Osteocyte (in vitro differentiated cells): ENCODE results near the gene REXO4. TPM values are rescaled to one million over a fixed set of nuclear protein-coding genes. Genes with fewer than 3 reads are reported as not detected.

Experiments
- DNase-seq: peaks from one replicate; pipeline ENCODE4 v3.0.0; 2021; ENCODE audit warnings: mixed read lengths; ENCODE audit not compliant: unreplicated experiment; ENCODE audit errors: extremely low spot score
- H3K27ac Mint-ChIP-seq: one replicate; pipeline ENCODE4 v1.8.0; 2021; ENCODE audit warnings: mild to moderate bottlenecking, mixed read lengths; ENCODE audit not compliant: unreplicated experiment
- H3K27me3 Mint-ChIP-seq: one replicate; pipeline ENCODE4 v1.8.0; 2021; ENCODE audit warnings: mixed read lengths; ENCODE audit not compliant: unreplicated experiment
- H3K36me3 Mint-ChIP-seq: one replicate; pipeline ENCODE4 v1.8.0; 2021; ENCODE audit warnings: mixed read lengths; ENCODE audit not compliant: unreplicated experiment
- H3K4me1 Mint-ChIP-seq: one replicate; pipeline ENCODE4 v1.8.0; 2021; ENCODE audit warnings: mixed read lengths; ENCODE audit not compliant: unreplicated experiment
- H3K4me3 Mint-ChIP-seq: one replicate; pipeline ENCODE4 v1.8.0; 2021; ENCODE audit warnings: mild to moderate bottlenecking, moderate library complexity, mixed read lengths; ENCODE audit not compliant: unreplicated experiment
- H3K9me3 Mint-ChIP-seq: one replicate; pipeline ENCODE4 v1.8.0; 2021; ENCODE audit warnings: mixed read lengths; ENCODE audit not compliant: unreplicated experiment
- total RNA-seq: library from RNA; stranded (reverse); gene quantifications from 2 replicates; pipeline ENCODE4 v1.2.1, GENCODE V29; 2021
- TF ChIP-seq, protein P1 (sequence below): fragments of 200-600 bp; sonication (generic); IDR thresholded peaks from 2 replicates; pipeline ENCODE4 v1.5.0; 2021; ENCODE audit warnings: antibody characterized with exemption, mild to moderate bottlenecking, moderate library complexity

Gene REXO4
- total RNA-seq, 1 donor from 2014 or later, result 22.2 TPM

DNA sequence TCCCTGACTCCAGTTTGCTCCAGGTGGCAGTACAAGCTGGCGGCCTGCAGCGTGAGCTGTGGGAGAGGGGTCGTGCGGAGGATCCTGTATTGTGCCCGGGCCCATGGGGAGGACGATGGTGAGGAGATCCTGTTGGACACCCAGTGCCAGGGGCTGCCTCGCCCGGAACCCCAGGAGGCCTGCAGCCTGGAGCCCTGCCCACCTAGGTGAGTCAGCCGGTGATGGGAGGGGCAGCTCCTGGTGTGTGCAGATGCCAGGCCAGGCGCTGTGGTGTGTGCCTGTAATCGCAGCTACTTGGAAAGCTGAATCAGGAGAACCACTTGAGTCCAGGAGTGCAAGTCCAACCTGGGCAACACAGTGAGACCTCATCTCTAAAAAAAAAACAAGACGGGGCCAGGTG lies 31.9 kb upstream of the REXO4 start:
- Mint-ChIP-seq H3K9me3 (no peaks in the 10 kb centered on the region), H3K4me1 (no peaks in the 10 kb centered on the region), H3K27me3 (peaks cover 22% of the 10 kb centered on the region), H3K27ac (no peak overlapping the region), H3K36me3 (no peaks in the 10 kb centered on the region), H3K4me3 (no peak overlapping the region)
- TF ChIP-seq, protein P1, sequence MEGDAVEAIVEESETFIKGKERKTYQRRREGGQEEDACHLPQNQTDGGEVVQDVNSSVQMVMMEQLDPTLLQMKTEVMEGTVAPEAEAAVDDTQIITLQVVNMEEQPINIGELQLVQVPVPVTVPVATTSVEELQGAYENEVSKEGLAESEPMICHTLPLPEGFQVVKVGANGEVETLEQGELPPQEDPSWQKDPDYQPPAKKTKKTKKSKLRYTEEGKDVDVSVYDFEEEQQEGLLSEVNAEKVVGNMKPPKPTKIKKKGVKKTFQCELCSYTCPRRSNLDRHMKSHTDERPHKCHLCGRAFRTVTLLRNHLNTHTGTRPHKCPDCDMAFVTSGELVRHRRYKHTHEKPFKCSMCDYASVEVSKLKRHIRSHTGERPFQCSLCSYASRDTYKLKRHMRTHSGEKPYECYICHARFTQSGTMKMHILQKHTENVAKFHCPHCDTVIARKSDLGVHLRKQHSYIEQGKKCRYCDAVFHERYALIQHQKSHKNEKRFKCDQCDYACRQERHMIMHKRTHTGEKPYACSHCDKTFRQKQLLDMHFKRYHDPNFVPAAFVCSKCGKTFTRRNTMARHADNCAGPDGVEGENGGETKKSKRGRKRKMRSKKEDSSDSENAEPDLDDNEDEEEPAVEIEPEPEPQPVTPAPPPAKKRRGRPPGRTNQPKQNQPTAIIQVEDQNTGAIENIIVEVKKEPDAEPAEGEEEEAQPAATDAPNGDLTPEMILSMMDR, result no peak
- DNase-seq, result no peak

DNA sequence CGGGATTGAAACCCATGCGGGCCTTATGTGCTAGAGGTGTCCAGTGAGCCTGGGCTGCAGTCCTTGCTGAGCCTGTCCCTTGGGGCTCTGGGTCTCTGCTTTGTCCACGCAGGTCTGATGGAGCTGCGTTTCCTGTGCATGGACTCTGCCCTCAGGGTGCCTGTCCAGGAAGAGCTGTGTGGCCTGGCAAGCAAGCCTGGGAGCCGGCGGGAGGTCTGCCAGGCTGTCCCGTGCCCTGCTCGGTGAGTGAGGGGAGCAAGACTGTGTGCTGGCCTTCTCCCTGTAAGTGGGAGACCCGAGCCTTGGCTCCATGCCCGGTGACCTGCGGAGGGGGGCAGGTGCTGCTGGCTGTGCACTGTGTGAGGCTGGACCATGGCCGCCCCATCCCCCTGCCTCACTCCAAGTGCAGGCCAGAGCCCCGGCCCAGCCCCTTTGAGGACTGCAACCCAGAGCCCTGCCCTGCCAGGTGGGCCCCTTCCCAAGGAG lies 30.7 kb upstream of the REXO4 start:
- no peaks in the 10 kb centered on the region for H3K9me3 Mint-ChIP-seq
- H3K27me3 Mint-ChIP-seq, result peaks cover 22% of the 10 kb centered on the region
- DNase-seq, result no peak
- H3K4me1 Mint-ChIP-seq, result no peaks in the 10 kb centered on the region
- no peak overlapping the region for H3K4me3 Mint-ChIP-seq
- no peak overlapping the region for H3K27ac Mint-ChIP-seq
- TF ChIP-seq, protein P1, result no peak
- H3K36me3 Mint-ChIP-seq, result no peaks in the 10 kb centered on the region

DNA sequence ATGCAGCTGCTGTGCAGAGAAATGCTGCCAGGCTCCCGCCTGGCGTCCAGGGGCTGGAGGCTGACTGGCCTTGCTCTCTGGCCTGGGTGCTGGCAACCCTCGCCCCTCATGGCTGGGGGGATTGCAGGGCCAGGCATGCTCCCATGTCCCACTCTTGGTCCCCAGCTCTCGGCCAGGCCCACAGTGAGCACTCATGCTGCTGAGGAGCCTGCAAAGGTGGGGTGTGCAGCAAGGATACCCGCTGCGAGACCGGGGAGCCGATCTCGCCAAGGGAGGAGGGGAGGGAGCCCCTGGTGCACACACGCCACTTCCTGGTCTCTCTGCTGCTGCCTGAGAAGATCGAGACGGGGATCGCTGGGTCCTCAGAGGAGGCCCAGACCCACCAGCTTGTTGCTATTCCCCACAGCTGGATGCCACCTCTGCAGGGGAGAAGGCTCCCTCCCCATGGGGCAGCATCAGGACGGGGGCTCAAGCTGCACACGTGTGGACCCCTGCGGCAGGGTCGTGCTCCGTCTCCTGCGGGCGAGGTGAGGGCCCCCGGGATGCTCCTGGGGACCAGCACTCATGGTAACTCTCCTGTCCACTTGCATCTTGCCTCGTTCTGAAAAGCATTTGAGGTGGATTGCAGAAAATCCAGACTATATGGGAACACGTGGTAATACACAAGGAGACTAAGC lies 27.6 kb upstream of the REXO4 start:
- H3K9me3 Mint-ChIP-seq, result no peaks in the 10 kb centered on the region
- H3K27me3 Mint-ChIP-seq, result peaks cover 22% of the 10 kb centered on the region
- H3K27ac Mint-ChIP-seq, result no peak overlapping the region
- H3K4me1 Mint-ChIP-seq, result no peaks in the 10 kb centered on the region
- no peak for DNase-seq
- TF ChIP-seq, protein P1, result no peak
- no peak overlapping the region for H3K4me3 Mint-ChIP-seq
- no peaks in the 10 kb centered on the region for H3K36me3 Mint-ChIP-seq

DNA sequence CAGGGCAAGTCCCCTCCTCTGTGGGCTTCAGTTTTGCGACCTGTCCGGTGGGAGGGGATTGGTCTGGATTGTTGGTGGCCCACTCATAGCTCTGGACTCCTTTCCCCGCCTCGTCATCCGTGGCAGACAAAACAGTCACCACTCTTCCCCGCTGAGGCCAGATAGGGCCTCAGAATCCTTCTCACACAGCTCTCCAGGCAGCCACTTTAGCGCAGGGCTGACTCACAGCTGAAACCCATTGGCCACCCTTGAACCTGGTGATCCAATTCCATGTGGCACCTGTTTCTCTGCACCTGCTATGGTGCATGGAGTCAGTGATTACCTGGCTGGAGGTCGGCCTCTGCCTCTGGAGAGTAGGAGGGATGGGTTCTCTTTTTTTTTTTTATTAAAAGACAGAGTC lies 26.2 kb upstream of the REXO4 start:
- Mint-ChIP-seq H3K4me1 (no peaks in the 10 kb centered on the region), H3K27ac (no peak overlapping the region), H3K9me3 (no peaks in the 10 kb centered on the region), H3K27me3 (peaks cover 22% of the 10 kb centered on the region), H3K36me3 (no peaks in the 10 kb centered on the region), H3K4me3 (no peak overlapping the region)
- TF ChIP-seq, protein P1, result no peak
- DNase-seq, result no peak

DNA sequence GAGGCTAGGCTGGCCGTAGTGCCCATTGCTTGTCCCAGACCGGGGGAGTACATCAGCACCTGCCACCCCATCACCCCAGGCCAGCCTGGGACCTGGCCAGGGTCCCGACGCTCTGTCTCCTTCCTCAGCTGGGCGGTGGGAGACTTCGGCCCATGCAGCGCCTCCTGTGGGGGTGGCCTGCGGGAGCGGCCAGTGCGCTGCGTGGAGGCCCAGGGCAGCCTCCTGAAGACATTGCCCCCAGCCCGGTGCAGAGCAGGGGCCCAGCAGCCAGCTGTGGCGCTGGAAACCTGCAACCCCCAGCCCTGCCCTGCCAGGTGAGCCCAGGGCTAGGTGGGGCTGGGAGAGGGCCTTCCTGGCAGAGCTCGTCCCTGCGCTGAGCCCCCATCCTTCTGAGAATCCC lies 25.4 kb upstream of the REXO4 start:
- Mint-ChIP-seq H3K4me3 (no peak overlapping the region), H3K27ac (no peak overlapping the region), H3K4me1 (no peaks in the 10 kb centered on the region)

More for the DNA sequence above, 25.4 kb upstream of the REXO4 start:
- Mint-ChIP-seq H3K9me3 (no peaks in the 10 kb centered on the region), H3K36me3 (no peaks in the 10 kb centered on the region), H3K27me3 (peaks cover 22% of the 10 kb centered on the region)
- DNase-seq, result no peak
- TF ChIP-seq, protein P1, result no peak
